Gastrocnemius medialis (tissue), 4 donors: Measurements from ENCODE around the gene KRAS. TPM values are rescaled to one million over a fixed set of nuclear protein-coding genes. Genes with fewer than 3 reads are reported as not detected.

Experiments used
- ATAC-seq, 2 donors: fragments of 150-250 bp; one replicate each; pipeline ENCODE4 v1.9.1; 2016
- DNase-seq, 2 donors: peaks; one replicate each; pipeline ENCODE4 v3.0.0-alpha.2; 2019
- H3K27ac ChIP-seq, 4 donors: fragments of 200-600 bp; sonication (generic); 1 replicate in 1 of 4; 2 replicates in 3 of 4; pipeline ENCODE4 v1.5.1; 2016 to 2018; ENCODE audit warnings: mild to moderate bottlenecking in 2 of 4, moderate library complexity in 1 of 4
- H3K27me3 ChIP-seq, 3 donors: fragments of 200-600 bp; sonication (generic) in 2 of 3; 1 replicate in 1 of 3; 2 replicates in 2 of 3; pipeline versions ENCODE4 v1.5.1 to v1.6.0; 2016 to 2019; ENCODE audit warnings: mild to moderate bottlenecking in 1 of 3, moderate library complexity in 1 of 3
- H3K36me3 ChIP-seq, 2 donors: fragments of 200-600 bp; sonication (generic) in 1 of 2; one replicate each; pipeline ENCODE4 v1.5.1; 2017 to 2018
- H3K4me1 ChIP-seq, 2 donors: fragments of 200-600 bp; sonication (generic) in 1 of 2; one replicate each; pipeline ENCODE4 v1.5.1; 2016 to 2017; ENCODE audit warnings: mild to moderate bottlenecking in 2 of 2
- H3K4me3 ChIP-seq, 4 donors: fragments of 200-600 bp; sonication (generic) in 3 of 4; 1 replicate in 1 of 4; 2 replicates in 3 of 4; pipeline ENCODE4 v1.5.1; 2016 to 2019; ENCODE audit warnings: mild to moderate bottlenecking in 2 of 4
- H3K9me3 ChIP-seq, 3 donors: fragments of 200-600 bp; sonication (generic) in 2 of 3; 1 replicate in 1 of 3; 2 replicates in 2 of 3; pipeline ENCODE4 v1.5.1; 2016 to 2019
- POLR2A ChIP-seq, 2 donors: fragments of 450-650 bp; IDR thresholded peaks; one replicate each; pipeline ENCODE4 v1.6.1; 2017; ENCODE audit warnings: antibody characterized with exemption in 2 of 2, mild to moderate bottlenecking in 2 of 2, moderate library complexity in 2 of 2
- in situ Hi-C, 4 donors: fragments of 200-750 bp; cut with MboI; loops; one replicate each; pipeline versions ENCODE4 v1.15.0 to v1.8.0; 2017; ENCODE audit warnings: low sequenced_read_pairs in 4 of 4
- intact Hi-C: fragments of 100-400 bp; cut with DNase I; formaldehyde crosslinking; loops from one replicate; pipeline ENCODE4 v1.15.1; 2023; ENCODE audit warnings: low total_unique reads
- total RNA-seq, 4 donors: library from RNA; depleted of rRNA; stranded (reverse); fragments of >200 nt; gene quantifications; one replicate each; pipeline versions ENCODE4 v1.1.0 to v1.2.3, GENCODE V29; 2016
- TF ChIP-seq, protein P1 (sequence below), 5 experiments: fragments of 450-650 bp in 3 of 5; fragments of 200-600 bp in 2 of 5; sonication (generic) in 2 of 5; IDR thresholded peaks in 4 of 5; conservative IDR thresholded peaks in 1 of 5; 1 replicate in 4 of 5; 2 replicates in 1 of 5; pipeline ENCODE4 v1.5.1; 2016 to 2019; ENCODE audit warnings: antibody characterized with exemption in 5 of 5, mild to moderate bottlenecking in 3 of 5, moderate library complexity in 3 of 5

Gene KRAS
- total RNA-seq, 4 donors from 2014 or later = 7.0 to 9.5 (median 8.0) TPM

- intact Hi-C loops (no loop called here), in situ Hi-C loops (loop anchor here in 1 of 4 donors (10.0 kb wide), 1 partner anchor 48 kb away; the partner anchor contains the start of genes DNAI7 and ETFRF1)
- Histone ChIP-seq H3K9me3 (no peaks in the 10 kb centered on the region), H3K4me1 (peaks cover 0 to 2% of the 10 kb centered on the region in 2 donors), H3K36me3 (no peaks in the 10 kb centered on the region), H3K27ac (no peak overlapping the region), H3K27me3 (no peaks in the 10 kb centered on the region), H3K4me3 (no peak overlapping the region)
- no peak for TF ChIP-seq POLR2A (IDR thresholded peaks at IDR 0.05)
- TF ChIP-seq, protein P1, sequence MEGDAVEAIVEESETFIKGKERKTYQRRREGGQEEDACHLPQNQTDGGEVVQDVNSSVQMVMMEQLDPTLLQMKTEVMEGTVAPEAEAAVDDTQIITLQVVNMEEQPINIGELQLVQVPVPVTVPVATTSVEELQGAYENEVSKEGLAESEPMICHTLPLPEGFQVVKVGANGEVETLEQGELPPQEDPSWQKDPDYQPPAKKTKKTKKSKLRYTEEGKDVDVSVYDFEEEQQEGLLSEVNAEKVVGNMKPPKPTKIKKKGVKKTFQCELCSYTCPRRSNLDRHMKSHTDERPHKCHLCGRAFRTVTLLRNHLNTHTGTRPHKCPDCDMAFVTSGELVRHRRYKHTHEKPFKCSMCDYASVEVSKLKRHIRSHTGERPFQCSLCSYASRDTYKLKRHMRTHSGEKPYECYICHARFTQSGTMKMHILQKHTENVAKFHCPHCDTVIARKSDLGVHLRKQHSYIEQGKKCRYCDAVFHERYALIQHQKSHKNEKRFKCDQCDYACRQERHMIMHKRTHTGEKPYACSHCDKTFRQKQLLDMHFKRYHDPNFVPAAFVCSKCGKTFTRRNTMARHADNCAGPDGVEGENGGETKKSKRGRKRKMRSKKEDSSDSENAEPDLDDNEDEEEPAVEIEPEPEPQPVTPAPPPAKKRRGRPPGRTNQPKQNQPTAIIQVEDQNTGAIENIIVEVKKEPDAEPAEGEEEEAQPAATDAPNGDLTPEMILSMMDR (IDR thresholded peaks at IDR 0.05 in 4 of 5, conservative IDR thresholded peaks at IDR 0.05 in 1 of 5) = no peak
- ATAC-seq (no peak), DNase-seq (no peak)
Observed at GRCh38 chr12:25242981-25243679, 7.6 kb downstream of the KRAS start.

GRCh38 chr12:25241167-25242020, 9.3 kb downstream of the KRAS start:
- ATAC-seq = peak in 1 of 2 donors; percentile 71
- H3K4me1 ChIP-seq = peaks cover 0 to 4% of the 10 kb centered on the region in 2 donors
- no peaks in the 10 kb centered on the region for H3K36me3 ChIP-seq
- no peak for DNase-seq
- intact Hi-C loops = loop anchor here (1.0 kb wide), 1 partner anchor 146 kb away; no protein-coding TSS in a partner anchor
- TF ChIP-seq POLR2A (IDR thresholded peaks at IDR 0.05) = no peak
- TF ChIP-seq, protein P1 (IDR thresholded peaks at IDR 0.05 in 4 of 5, conservative IDR thresholded peaks at IDR 0.05 in 1 of 5) = peak; percentile 31 to 72 (median 58)
- no peak overlapping the region for H3K27ac ChIP-seq
- no peaks in the 10 kb centered on the region for H3K9me3 ChIP-seq
- in situ Hi-C loops = loop anchor here in 1 of 4 donors (10.0 kb wide), 1 partner anchor 47 kb away; the partner anchor contains the start of genes DNAI7 and ETFRF1
- H3K27me3 ChIP-seq = no peaks in the 10 kb centered on the region
- H3K4me3 ChIP-seq = no peak overlapping the region

- Histone ChIP-seq H3K4me1 (peaks cover 0 to 8% of the 10 kb centered on the region in 2 donors), H3K36me3 (no peaks in the 10 kb centered on the region), H3K4me3 (no peak overlapping the region), H3K27me3 (no peaks in the 10 kb centered on the region), H3K27ac (peak overlapping the region in 1 of 4 donors; percentile 31), H3K9me3 (no peaks in the 10 kb centered on the region)
- TF ChIP-seq POLR2A (IDR thresholded peaks at IDR 0.05) = no peak
- TF ChIP-seq, protein P1 (IDR thresholded peaks at IDR 0.05 in 4 of 5, conservative IDR thresholded peaks at IDR 0.05 in 1 of 5) = no peak
- intact Hi-C loops (no loop called here), in situ Hi-C loops (no loop called here)
- DNase-seq (no peak), ATAC-seq (no peak)
Observed at GRCh38 chr12:25236626-25237025, 14.1 kb downstream of the KRAS start.

DNA sequence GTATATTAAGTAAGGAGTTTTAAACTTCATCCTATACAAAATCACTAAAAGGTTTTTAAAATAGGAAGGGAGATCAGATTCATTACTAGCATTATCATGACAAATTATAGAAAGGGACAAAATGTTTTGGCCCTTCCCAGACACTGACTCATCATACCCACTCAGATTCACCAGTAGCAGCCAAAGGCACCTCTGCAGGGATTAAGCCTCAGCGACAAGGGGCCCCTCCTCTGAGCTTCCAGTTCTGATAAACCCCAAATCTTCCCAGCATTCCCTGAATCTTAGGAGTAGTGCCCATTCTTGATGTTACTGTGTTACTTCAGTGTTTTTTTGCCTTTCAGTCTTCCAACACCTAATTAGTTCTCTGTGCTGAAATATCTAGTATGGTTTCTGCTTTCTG, 14.5 kb downstream of the KRAS start:
- in situ Hi-C loops = no loop called here
- Histone ChIP-seq H3K4me3 (no peak overlapping the region), H3K4me1 (peaks cover 0 to 8% of the 10 kb centered on the region in 2 donors), H3K27me3 (no peaks in the 10 kb centered on the region), H3K36me3 (no peaks in the 10 kb centered on the region), H3K9me3 (no peaks in the 10 kb centered on the region), H3K27ac (peak overlapping the region in 2 of 4 donors; percentile 31 to 45)
- TF ChIP-seq POLR2A (IDR thresholded peaks at IDR 0.05) = no peak
- TF ChIP-seq, protein P1 (IDR thresholded peaks at IDR 0.05 in 4 of 5, conservative IDR thresholded peaks at IDR 0.05 in 1 of 5) = no peak
- ATAC-seq (peak in 1 of 2 donors; percentile 39), DNase-seq (no peak)
- intact Hi-C loops = no loop called here
